HG03558 (cell line): Measurements from ENCODE around the gene MRPL54.

ENCODE experiments used
- ATAC-seq: cut with Tn5 transposase; IDR thresholded peaks from one replicate; pipeline ENCODE4 v1.9.1; 2021; ENCODE audit warnings: moderate number of reproducible peaks; ENCODE audit not compliant: unreplicated experiment; ENCODE audit errors: extremely low read depth

The MRPL54 gene

GRCh38 chr19:3767050-3767449 lies 4.6 kb downstream of the MRPL54 start:
- no peak for ATAC-seq

- ATAC-seq: no peak
Measured at GRCh38 chr19:3768015-3768747, 5.7 kb downstream of the MRPL54 start.

GRCh38 chr19:3768748-3769099 lies 6.2 kb downstream of the MRPL54 start:
- ATAC-seq: no peak

GRCh38 chr19:3769494-3769893 lies 7.0 kb downstream of the MRPL54 start:
- no peak for ATAC-seq

GRCh38 chr19:3770136-3770999 lies 7.9 kb downstream of the MRPL54 start:
- no peak for ATAC-seq

GRCh38 chr19:3771000-3771905 lies 8.8 kb downstream of the MRPL54 start:
- no peak for ATAC-seq

- no peak for ATAC-seq
Measured at GRCh38 chr19:3771906-3772455, 9.5 kb downstream of the MRPL54 start, which contains the start of gene RAX2. RAX2 (minus strand) TSS chr19:3772228; CDS start chr19:3771742, 486 bp downstream.

GRCh38 chr19:3773814-3774515 lies 11.5 kb downstream of the MRPL54 start:
- ATAC-seq: no peak

GRCh38 chr19:3774621-3775373 lies 12.3 kb downstream of the MRPL54 start:
- no peak for ATAC-seq

- ATAC-seq: no peak
Measured at GRCh38 chr19:3775374-3775711, 12.9 kb downstream of the MRPL54 start.

GRCh38 chr19:3775831-3776230 lies 13.3 kb downstream of the MRPL54 start:
- ATAC-seq: no peak

- ATAC-seq: no peak
Measured at GRCh38 chr19:3776479-3777040, 14.1 kb downstream of the MRPL54 start.

- no peak for ATAC-seq
Measured at GRCh38 chr19:3778104-3778867, 15.8 kb downstream of the MRPL54 start.

GRCh38 chr19:3778899-3779723 lies 16.6 kb downstream of the MRPL54 start:
- ATAC-seq: no peak

- ATAC-seq: no peak
Measured at GRCh38 chr19:3780786-3781304, 18.4 kb downstream of the MRPL54 start.

- no peak for ATAC-seq
Measured at GRCh38 chr19:3781603-3782002, 19.1 kb downstream of the MRPL54 start.

- ATAC-seq: no peak
Measured at GRCh38 chr19:3782330-3782729, 19.8 kb downstream of the MRPL54 start.
